Kidney tubule cell (primary cell): Measurements from ENCODE around the gene BCKDK.

Experiments used
- DNase-seq: peaks from one replicate; pipeline ENCODE4 v3.0.0-alpha.2; 2018; ENCODE audit warnings: low spot score

BCKDK gene

DNA sequence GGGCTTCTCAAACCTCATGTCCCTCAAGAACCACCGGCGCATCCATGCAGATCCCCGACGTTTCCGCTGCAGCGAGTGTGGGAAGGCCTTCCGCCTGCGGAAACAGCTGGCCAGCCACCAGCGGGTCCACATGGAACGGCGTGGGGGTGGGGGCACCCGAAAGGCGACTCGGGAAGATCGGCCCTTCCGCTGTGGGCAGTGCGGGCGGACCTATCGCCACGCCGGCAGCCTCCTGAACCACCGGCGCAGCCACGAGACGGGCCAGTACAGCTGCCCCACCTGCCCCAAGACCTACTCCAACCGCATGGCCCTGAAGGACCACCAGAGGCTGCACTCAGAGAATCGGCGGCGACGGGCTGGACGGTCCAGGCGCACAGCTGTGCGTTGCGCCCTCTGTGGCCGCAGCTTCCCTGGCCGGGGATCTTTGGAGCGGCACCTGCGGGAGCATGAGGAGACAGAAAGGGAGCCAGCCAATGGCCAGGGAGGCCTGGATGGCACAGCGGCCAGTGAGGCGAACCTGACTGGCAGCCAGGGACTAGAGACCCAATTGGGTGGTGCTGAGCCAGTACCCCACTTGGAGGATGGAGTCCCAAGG lies 28.1 kb upstream of the BCKDK start:
- no peak for DNase-seq

GRCh38 chr16:31080756-31081419 lies 27.3 kb upstream of the BCKDK start:
- no peak for DNase-seq

DNA sequence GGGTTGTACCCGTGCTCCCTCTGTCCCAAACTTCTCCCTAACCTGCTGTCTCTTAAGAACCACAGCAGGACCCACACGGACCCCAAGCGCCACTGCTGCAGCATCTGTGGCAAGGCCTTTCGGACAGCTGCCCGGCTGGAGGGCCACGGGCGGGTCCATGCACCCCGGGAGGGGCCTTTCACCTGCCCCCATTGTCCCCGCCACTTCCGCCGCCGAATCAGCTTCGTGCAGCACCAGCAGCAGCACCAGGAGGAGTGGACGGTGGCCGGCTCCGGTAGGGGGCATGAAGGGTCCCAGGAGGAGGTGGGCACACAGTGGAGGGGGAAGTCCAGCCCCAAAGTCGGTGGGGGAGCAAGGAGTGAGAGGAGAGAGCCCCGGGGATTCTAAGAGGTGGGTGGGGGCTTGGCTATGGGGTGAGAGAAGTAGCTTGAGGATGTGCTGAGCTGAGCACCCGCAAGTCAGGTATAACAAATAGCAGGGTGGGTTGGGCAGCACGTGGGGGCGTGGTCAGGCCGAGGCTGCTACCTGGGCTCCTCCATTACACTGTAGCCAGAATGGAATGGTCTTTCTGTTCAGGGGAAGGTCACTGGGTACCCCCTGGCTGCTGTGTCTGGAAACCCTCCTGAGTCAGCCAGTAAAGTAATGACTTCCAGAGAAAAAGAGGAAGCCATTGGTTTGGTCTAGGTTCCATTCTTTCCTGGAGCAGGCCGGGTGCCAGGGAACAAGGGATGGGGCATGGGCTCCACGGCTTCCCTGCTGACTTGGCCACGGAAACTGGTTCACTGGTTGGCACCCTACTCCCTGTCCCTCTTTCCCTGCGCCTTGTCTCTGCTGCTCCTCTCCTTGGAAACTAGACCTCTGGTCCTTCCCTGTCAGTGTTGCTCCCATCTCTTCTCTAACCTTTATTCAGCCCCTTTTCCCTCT lies 26.5 kb upstream of the BCKDK start:
- DNase-seq = no peak

DNA sequence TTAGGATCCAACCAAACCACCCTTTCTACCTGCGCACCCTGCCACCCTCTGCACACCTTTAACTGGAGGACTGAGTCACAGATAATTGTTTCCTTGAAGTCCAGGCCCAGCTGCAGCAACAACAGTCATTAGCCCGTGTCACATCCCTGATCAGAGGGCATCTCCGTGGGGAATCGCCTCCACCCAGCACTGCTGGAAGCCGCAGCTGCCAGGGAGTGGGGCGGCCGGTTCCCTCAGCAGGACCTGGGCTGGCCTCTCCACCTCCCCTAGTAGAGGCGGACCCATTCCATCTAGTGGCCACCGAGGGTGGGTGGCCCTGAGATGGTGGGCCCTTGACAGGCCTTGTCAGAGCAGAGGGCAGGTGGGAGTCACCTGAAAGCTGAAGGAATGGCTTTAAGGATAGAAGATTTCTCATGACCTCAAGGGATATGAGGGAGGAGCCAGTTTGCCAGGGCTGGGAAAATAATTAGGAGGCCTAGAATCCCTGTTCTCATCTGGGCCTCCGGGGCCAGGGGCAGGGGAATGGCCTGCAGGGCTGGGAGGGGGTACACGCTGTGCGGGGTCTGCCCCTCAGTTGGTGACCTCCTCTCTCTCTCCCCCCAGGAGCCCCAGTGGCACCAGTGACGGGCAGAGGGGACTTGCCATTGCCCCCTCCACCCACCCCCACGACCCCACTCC lies 25.7 kb upstream of the BCKDK start:
- no peak for DNase-seq

GRCh38 chr16:31083081-31083480 lies 25.1 kb upstream of the BCKDK start:
- DNase-seq = no peak

GRCh38 chr16:31083556-31083955 lies 24.6 kb upstream of the BCKDK start:
- no peak for DNase-seq

DNA sequence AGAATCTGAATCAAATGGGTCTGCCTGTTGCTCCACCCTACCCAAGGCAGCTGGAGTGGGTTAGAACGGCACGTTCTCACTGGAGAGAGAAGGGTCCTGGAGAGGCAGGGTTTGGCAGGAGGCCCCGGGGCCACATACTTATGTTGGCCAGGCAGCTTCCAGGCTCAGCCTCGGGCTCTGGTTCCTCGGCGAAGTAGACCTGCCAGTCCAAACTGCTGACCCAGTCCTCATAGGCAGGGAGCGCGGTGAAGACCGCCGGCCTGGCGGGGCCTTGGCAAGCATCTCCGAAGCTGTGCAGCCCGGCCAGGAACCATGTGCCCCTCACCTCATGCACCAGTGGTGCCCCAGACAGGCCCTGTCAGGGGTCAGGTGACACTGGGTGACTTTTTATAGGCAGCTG lies 24.2 kb upstream of the BCKDK start:
- no peak for DNase-seq

GRCh38 chr16:31084584-31085302 lies 23.4 kb upstream of the BCKDK start:
- no peak for DNase-seq

DNA sequence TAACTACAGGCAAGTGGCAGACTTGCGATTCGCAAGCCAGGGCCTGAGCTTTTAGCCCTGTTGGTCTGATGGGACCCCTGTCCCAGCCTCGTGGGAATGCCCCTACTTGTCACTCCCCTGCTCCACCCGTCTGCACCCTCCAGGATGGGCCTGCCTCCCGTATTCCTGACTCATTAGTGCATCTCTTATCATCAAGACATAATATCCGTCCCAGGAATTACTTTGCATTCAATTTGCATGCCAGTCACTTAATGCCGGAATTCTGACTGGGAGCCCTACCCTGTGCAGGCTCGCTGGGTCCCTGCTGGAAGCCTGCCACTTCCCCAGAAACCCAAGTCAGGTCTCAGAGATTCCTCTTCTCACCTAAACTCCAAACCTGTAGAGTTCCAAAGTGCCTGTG lies 22.8 kb upstream of the BCKDK start:
- DNase-seq = no peak

DNA sequence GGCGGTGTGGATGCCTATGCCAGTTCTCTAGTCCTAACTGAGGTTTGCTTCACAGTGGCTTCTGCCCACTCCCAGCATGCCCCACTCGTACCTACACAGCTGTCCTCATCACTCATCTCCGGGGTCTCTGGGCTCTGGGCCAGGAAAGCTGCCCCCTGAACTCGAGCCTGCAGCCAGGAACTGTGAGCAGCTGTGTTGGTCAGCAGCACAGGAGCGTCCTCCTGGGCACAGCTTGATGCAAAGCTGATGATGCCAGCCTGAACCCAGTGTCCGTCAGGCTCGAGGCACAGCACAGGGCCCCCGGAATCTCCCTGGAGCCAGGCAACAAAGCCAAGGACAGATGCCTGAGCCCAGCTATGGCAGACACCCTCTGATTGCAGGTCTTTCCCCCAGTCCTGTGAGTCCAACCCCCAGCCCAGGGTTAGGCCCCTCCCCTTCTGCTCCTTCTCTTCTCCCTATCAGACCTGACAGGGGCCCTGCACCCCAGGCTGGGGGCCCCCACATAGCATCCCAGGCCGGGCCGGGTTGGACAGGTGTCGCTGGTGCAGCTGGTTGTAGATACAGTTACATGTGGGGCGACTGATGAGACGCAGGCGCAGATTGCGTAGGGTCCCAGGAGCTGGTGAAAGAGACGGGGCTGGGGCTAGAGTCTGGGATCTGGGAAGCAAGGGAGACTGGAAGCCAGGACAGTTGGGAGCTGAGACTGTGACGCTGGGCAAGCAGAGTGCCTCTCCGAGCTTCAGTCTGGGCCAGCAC lies 22.1 kb upstream of the BCKDK start:
- DNase-seq = no peak

DNA sequence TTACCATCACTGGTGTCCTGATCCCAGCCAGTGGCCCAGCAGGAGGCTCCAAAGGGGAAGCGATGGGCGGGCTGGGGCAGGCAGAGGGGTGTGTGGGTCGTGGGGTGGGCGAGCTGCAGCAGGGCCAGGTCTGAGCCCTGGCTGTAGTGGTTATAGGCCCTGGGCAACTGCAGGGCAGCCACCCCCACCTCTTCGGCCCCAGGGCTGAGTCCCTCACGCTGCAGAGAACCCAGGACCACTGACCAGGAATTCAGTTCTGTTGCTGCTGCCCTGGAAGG lies 21.6 kb upstream of the BCKDK start:
- DNase-seq = no peak

DNA sequence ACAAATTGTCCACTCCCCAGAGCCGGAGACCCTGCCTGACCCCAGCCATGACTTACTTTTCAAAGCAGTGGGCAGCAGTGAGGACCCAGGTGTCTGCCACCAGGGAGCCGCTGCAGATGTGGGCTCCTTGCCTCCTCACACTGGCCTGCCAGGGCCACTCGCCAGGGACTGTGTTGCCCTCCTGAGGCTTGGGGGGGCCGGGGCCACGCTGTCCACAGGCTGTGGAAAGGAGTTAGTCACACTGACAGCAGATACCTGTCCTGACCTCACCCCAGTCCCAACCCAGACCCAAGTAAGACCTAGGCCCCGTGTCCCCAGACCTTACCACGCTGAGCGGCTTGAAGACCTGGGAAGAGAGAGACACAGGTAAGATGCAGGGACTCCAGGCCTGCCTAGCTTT lies 20.7 kb upstream of the BCKDK start:
- DNase-seq = no peak

DNA sequence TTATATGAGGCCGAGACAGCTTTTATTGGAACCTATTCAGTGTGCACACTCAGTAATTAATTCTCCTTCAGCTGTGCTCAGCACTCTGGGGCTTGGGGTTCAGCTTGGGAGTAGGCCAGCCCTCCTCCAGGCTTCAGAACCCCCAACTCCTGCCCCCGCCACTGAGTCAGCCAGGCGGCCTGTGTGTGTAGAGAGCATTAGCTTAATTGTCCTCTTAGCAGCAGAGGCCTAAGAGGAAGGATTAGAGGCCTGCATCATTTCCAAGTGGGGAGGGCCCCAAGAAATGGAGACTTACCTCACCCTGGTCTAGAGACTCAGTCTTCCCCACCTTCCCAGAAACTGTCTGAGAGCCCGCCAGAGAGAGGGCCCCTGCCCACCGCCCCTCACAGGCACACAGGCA lies 20.2 kb upstream of the BCKDK start:
- DNase-seq = no peak

DNA sequence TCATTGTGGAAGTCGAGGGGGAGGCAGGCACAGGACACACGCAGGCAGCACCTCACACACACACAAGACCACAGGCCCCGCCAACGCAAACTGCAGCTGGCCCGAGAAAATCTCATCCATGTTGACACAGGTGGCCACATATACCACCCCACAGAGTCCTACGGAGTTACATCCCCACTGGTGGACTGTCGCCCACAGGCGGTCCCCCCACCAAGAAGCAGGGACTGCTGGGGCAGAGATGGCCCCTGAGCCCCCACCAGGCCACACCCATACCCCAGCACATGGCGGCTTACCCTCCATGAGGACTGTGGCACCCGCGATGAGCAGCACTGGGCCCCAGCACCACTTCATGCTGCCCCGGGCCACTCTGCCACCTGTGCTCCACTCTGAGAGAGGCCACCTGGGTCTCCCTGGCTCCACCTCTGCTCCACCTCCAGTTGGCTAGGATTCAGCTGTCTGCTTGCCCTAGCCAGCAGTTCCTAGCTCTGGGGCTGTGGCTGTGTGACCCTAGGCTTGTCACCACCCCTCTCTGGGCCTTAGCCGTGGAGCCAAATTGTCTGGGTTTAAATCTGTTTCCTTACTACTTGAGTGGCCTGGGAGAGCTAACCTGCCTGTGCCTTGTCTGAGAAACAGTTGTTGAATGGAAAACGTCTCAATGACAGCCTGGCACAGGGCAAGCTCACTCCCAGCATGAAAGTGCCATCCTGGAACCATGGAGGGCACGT lies 19.6 kb upstream of the BCKDK start, which contains the start of gene PRSS53:
PRSS53 (minus strand) TSS at position 485 of the 725 bp plus-strand sequence; CDS start at position 351, 134 bp downstream.
- DNase-seq = no peak

DNA sequence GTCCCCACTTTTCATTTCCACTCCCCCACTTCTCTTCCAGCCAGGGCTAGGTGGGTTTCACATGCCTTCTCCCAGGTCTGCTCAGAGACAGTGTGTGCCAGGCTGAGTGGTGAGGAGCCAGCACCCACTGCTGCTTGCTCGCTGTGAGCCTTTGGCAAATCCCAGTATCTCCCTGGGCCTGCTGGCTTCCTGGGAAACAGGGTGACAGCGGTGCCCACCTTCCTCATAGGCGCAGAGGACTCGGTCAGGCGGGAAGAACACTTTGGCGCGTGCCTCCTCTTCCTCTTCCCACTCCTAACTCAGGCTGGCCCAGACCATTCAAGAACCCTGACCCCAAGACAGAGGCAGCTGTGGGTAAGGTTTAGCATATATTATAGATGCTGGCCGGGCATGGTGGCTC lies 19.0 kb upstream of the BCKDK start:
- DNase-seq = no peak

DNA sequence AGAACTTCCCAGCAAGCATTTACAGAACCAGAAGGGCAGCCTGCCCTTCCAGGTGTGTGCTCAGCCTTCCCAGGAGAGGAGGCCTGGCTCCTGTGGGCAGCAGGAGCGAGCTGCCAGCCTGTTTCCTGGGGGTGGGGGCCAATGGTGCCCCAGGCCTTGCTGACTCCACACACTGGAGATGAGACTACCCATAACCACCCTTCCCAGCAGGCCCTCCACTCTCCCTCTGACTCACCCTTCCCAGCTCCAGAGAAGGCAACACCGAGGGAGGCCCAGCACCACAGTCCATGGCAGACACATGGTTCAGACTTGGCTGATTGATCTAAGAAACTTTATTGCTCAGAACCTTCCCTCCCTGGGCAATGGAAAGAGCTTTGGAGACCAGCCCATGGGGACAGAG lies 17.6 kb upstream of the BCKDK start:
- peak; percentile 63 for DNase-seq

GRCh38 chr16:31092330-31092729 lies 15.9 kb upstream of the BCKDK start:
- no peak for DNase-seq

DNA sequence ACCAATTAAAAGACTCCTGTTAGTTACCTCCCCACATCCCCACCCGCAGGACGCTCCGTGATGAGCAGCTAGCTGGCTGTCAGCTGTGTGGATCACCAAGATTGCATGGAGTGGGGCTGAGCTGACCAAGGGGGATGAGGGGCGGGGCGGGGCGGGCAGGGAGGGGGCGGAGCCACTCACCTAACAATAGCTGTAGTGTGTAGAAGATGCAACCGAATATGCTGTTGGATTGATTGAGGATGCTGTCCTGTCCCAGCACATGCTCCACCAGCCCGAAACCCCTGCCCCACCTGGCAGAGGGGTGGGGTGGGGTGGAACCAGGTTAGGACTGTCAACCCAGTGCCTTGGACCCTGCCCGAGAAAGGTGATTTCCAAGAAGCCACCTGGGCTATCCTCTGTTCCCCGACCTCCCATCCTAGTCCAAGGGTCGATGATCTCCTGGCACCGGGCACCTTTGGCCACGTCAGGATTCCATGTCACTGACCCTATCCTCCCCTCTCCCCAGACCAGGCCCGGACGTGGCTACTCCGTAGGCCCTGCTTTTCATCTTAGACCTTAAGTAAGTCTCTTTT lies 15.0 kb upstream of the BCKDK start:
- DNase-seq = peak; percentile 54

GRCh38 chr16:31094088-31094423 lies 14.1 kb upstream of the BCKDK start:
- no peak for DNase-seq

DNA sequence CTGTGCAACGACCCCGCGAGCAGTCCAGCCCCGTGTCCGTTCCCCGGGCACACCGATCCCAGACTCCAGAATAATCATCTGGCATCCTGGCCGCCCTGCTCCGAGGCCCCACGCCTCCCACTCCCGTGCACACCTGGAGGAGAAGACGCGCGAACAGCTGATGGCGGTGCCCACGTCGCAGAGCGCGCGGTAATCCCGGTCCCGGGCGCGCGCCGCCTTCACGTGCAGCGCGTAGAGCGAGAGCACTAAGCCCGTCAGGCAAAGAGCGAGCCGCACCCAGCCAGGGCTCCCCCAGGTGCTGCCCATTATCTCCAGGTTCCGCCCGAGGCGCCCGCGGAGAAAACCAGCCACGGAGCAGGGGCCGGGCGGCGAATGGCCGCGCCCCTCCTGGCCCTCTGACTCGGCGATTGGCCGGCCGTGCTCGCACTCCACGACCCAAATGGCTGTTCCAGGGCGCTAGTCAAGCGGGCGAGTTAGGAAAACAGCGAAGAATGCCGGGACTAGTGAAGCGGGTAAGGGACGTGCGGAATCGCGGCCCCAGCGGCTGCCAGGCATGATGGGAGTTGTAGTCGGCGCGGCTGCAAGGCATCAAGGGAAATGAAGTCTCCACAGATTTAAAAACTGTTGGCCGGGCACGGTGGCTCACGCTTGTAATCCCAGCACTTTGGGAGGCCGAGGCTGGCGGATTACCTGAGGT lies 13.6 kb upstream of the BCKDK start, which contains the start of gene VKORC1:
VKORC1 (minus strand) TSS at position 374 of the 697 bp plus-strand sequence; CDS start at position 306, 68 bp downstream.
- DNase-seq = peak; percentile 99
